Adrenal gland (tissue), 12 donors: Measurements from ENCODE around the gene ACP4. TPM values are rescaled to one million over a fixed set of nuclear protein-coding genes. Genes with fewer than 3 reads are reported as not detected.
A peak's percentile ranks its signal among the peaks of the same experiment; 100 is the strongest.

Source experiments
- DNase-seq, 7 donors: peaks; one replicate each; pipeline ENCODE4 v3.0.0-alpha.2; 2019 to 2020
- H3K27ac ChIP-seq, 5 donors: fragments of 200-600 bp; sonication (generic) in 4 of 5; 1 replicate in 3 of 5; 2 replicates in 2 of 5; pipeline versions ENCODE4 v1.5.1 to v1.8.0; 2016 to 2020; ENCODE audit warnings: mild to moderate bottlenecking in 1 of 5
- H3K27me3 ChIP-seq: fragments of 200-600 bp; 2 replicates; pipeline ENCODE4 v1.8.0; 2021
- H3K36me3 ChIP-seq, 2 donors: fragments of 200-600 bp; replicated peaks in 1 of 2; 1 replicate in 1 of 2; 2 replicates in 1 of 2; pipeline versions ENCODE4 v1.5.1 to v1.8.0; 2018 to 2022
- H3K4me1 ChIP-seq, 2 donors: fragments of 200-600 bp; replicated peaks in 1 of 2; 1 replicate in 1 of 2; 2 replicates in 1 of 2; pipeline versions ENCODE4 v1.5.1 to v1.8.0; 2018 to 2021
- H3K4me3 ChIP-seq, 4 donors: fragments of 200-600 bp; sonication (generic) in 3 of 4; one replicate each; pipeline ENCODE4 v1.5.1; 2016 to 2018
- H3K9me3 ChIP-seq, 3 donors: fragments of 200-600 bp; sonication (generic) in 1 of 3; replicated peaks in 1 of 3; 1 replicate in 2 of 3; 2 replicates in 1 of 3; pipeline versions ENCODE4 v1.5.1 to v1.8.0; 2016 to 2021
- CTCF ChIP-seq, 6 experiments: fragments of 450-650 bp in 4 of 6; fragments of 200-600 bp in 2 of 6; sonication (generic) in 1 of 6; IDR thresholded peaks; 1 replicate in 5 of 6; 2 replicates in 1 of 6; pipeline versions ENCODE4 v1.5.1 to v1.8.0; 2016 to 2021; ENCODE audit warnings: antibody characterized with exemption in 6 of 6, mild to moderate bottlenecking in 2 of 6, moderate library complexity in 1 of 6
- POLR2A ChIP-seq, 2 donors: fragments of 450-650 bp; IDR thresholded peaks; one replicate each; pipeline ENCODE4 v1.6.1; 2017; ENCODE audit warnings: antibody characterized with exemption in 2 of 2, mild to moderate bottlenecking in 2 of 2, moderate library complexity in 1 of 2
- WGBS, 4 donors: extraction: QIAGEN DNeasy Blood & Tissue Kit in 2 of 4; methylation state at CpG; one replicate each; pipeline versions ENCODE4 v1.1.5 to v1.1.7; 2013 to 2017; 5-methylcytosine and 5-hydroxymethylcytosine counted together
- intact Hi-C, 2 donors: fragments of 100-400 bp; cut with DNase I; formaldehyde crosslinking; loops; one replicate each; pipeline versions ENCODE4 v1.14.1 to v1.15.0; 2022 to 2023
- polyA plus RNA-seq, 3 donors: library from polyadenylated mRNA; stranded (reverse); fragments of 200-250 nt in 2 of 3; fragments of 350-450 nt in 1 of 3; fragmentation: Illumina TruSeq in 1 of 3; extraction: RNeasy Lipid Tissue Mini Kit (QIAGEN cat#74804) in 1 of 3; gene quantifications; one replicate each; pipeline ENCODE4 v1.2.3, GENCODE V29; 2013 to 2014
- total RNA-seq, 9 donors: library from RNA; depleted of rRNA in 4 of 9; stranded (reverse); fragments of >200 nt in 4 of 9; fragments of 120-200 nt in 1 of 9; fragmentation: NEBNext Ultra II Directional in 1 of 9; extraction: Animal tissue kit (Norgen Biotek cat#: 25700) in 1 of 9; gene quantifications; one replicate each; pipeline versions ENCODE4 v1.1.0 to v1.2.4, GENCODE V29; 2013 to 2023
- donor health status: healthy with polysubstance abuse.
- donor health status: Bipolar disorder and iron deficiency.
- donor health status: DM: yes; HTN: yes; CAD: no.
- donor health status: DM: no; HTN: no; CAD: no.
- donor health status: DM: no; HTN: no; CAD: no.
- donor health status: DM: yes; HTN: yes; CAD: no.

The ACP4 gene
- total and polyA plus RNA-seq, 12 donors = not detected

GRCh38 chr19:50832666-50833065, 42.5 kb downstream of the ACP4 start:
- DNase-seq = no peak
- intact Hi-C loops = no loop called here
- no peaks in the 10 kb centered on the region for H3K36me3 ChIP-seq
- H3K27ac ChIP-seq = peak overlapping the region in 1 of 5 donors; percentile 32
- no peak for TF ChIP-seq CTCF (IDR thresholded peaks at IDR 0.05)
- no peak for TF ChIP-seq POLR2A (IDR thresholded peaks at IDR 0.05)
- no peak overlapping the region for H3K4me3 ChIP-seq
- no peaks in the 10 kb centered on the region for H3K27me3 ChIP-seq
- no peaks in the 10 kb centered on the region for H3K9me3 ChIP-seq
- peaks cover 6 to 16% of the 10 kb centered on the region in 2 donors for H3K4me1 ChIP-seq
- 90 to 95% (median 91%) methylated on average over 8 of the region's 8 CpGs for WGBS, 4 donors

GRCh38 chr19:50833117-50833801, 43.0 kb downstream of the ACP4 start, which contains the start of gene KLK15:
Gene KLK15, minus strand, starts transcription at chr19:50833574. Its CDS starts 2,082 bp downstream, at chr19:50831492.
- Histone ChIP-seq H3K4me1 (peaks cover 6 to 16% of the 10 kb centered on the region in 2 donors), H3K4me3 (no peak within 1 kb of the TSS), H3K36me3 (no peaks in the 10 kb centered on the region), H3K27ac (peak within 1 kb of the TSS in 1 of 5 donors; percentile 32), H3K27me3 (no peaks in the 10 kb centered on the region), H3K9me3 (no peaks in the 10 kb centered on the region)
- TF ChIP-seq POLR2A (IDR thresholded peaks at IDR 0.05) = no peak
- no peak for TF ChIP-seq CTCF (IDR thresholded peaks at IDR 0.05)
- DNase-seq = peak in 5 of 7 donors; percentile 35 to 55 (median 48)
- WGBS, 4 donors = 43 to 54% (median 47%) methylated on average over 8 of the region's 8 CpGs
- intact Hi-C loops = no loop called here

GRCh38 chr19:50833802-50834167, 43.6 kb downstream of the ACP4 start:
- WGBS, 4 donors = 95 to 96% (median 95%) methylated on average over 6 of the region's 6 CpGs

More at GRCh38 chr19:50833802-50834167, 43.6 kb downstream of the ACP4 start:
- no peak for DNase-seq
- Histone ChIP-seq H3K27ac (no peak overlapping the region), H3K4me3 (no peak overlapping the region), H3K4me1 (peaks cover 6 to 16% of the 10 kb centered on the region in 2 donors), H3K27me3 (no peaks in the 10 kb centered on the region), H3K36me3 (no peaks in the 10 kb centered on the region), H3K9me3 (no peaks in the 10 kb centered on the region)
- TF ChIP-seq CTCF (IDR thresholded peaks at IDR 0.05) (no peak), POLR2A (IDR thresholded peaks at IDR 0.05) (no peak)
- intact Hi-C loops = no loop called here
